ENCODE results near the gene SIGLEC15.

SIGLEC15 gene

GRCh38 chr18:45839414-45840395 is 14.2 kb downstream of the SIGLEC15 start:
- TF ChIP-seq RAD21 (IDR thresholded peaks at IDR 0.05; ENCODE audit: low read depth) = peak; percentile 78
- TF ChIP-seq NFIC (IDR thresholded peaks at IDR 0.05) = no peak

- TF ChIP-seq EGR1 (IDR thresholded peaks at IDR 0.05) = no peak
- TF ChIP-seq CEBPB (IDR thresholded peaks at IDR 0.05) = no peak
- no peak for TF ChIP-seq CREB1 (IDR thresholded peaks at IDR 0.05; ENCODE audit: low read depth)
- TF ChIP-seq EP300 (IDR thresholded peaks at IDR 0.05; ENCODE audit: borderline replicate concordance) = no peak
- TF ChIP-seq ZBTB7A (IDR thresholded peaks at IDR 0.05; ENCODE audit: low read depth) = no peak
- no peak for TF ChIP-seq FOXM1 (IDR thresholded peaks at IDR 0.05; ENCODE audit: borderline replicate concordance, low read depth)
- no peak for TF ChIP-seq RAD21 (IDR thresholded peaks at IDR 0.05; ENCODE audit: low read depth)
- TF ChIP-seq USF1 (IDR thresholded peaks at IDR 0.05) = no peak
- no peak for TF ChIP-seq MAX (IDR thresholded peaks at IDR 0.05)
- no peak for TF ChIP-seq TEAD4 (IDR thresholded peaks at IDR 0.05)
- no peak for TF ChIP-seq YY1 (IDR thresholded peaks at IDR 0.05; ENCODE audit: low read depth)
- TF ChIP-seq REST (IDR thresholded peaks at IDR 0.05; ENCODE audit: low read depth) = no peak
- TF ChIP-seq TCF12 (IDR thresholded peaks at IDR 0.05; ENCODE audit: low read depth) = no peak
- TF ChIP-seq TAF1 (IDR thresholded peaks at IDR 0.05; ENCODE audit: low read depth) = no peak
- TF ChIP-seq NFIC (IDR thresholded peaks at IDR 0.05) = no peak
Measured at GRCh38 chr18:45841060-45841764, 15.7 kb downstream of the SIGLEC15 start.

- TF ChIP-seq NFIC (IDR thresholded peaks at IDR 0.05) (no peak), CEBPB (IDR thresholded peaks at IDR 0.05) (no peak), MAX (IDR thresholded peaks at IDR 0.05) (no peak), USF1 (IDR thresholded peaks at IDR 0.05) (no peak), FOXM1 (IDR thresholded peaks at IDR 0.05; ENCODE audit: borderline replicate concordance, low read depth) (no peak), EGR1 (IDR thresholded peaks at IDR 0.05) (no peak), TAF1 (IDR thresholded peaks at IDR 0.05; ENCODE audit: low read depth) (no peak), REST (IDR thresholded peaks at IDR 0.05; ENCODE audit: low read depth) (no peak), RAD21 (IDR thresholded peaks at IDR 0.05; ENCODE audit: low read depth) (no peak), ZBTB7A (IDR thresholded peaks at IDR 0.05; ENCODE audit: low read depth) (no peak), TCF12 (IDR thresholded peaks at IDR 0.05; ENCODE audit: low read depth) (no peak), TEAD4 (IDR thresholded peaks at IDR 0.05) (no peak), YY1 (IDR thresholded peaks at IDR 0.05; ENCODE audit: low read depth) (no peak), EP300 (IDR thresholded peaks at IDR 0.05; ENCODE audit: borderline replicate concordance) (no peak), CREB1 (IDR thresholded peaks at IDR 0.05; ENCODE audit: low read depth) (no peak)
Measured at GRCh38 chr18:45841765-45842442, 16.4 kb downstream of the SIGLEC15 start.

- TF ChIP-seq USF1 (IDR thresholded peaks at IDR 0.05) (no peak), FOXM1 (IDR thresholded peaks at IDR 0.05; ENCODE audit: borderline replicate concordance, low read depth) (no peak), MAX (IDR thresholded peaks at IDR 0.05) (no peak), CEBPB (IDR thresholded peaks at IDR 0.05) (no peak), CREB1 (IDR thresholded peaks at IDR 0.05; ENCODE audit: low read depth) (no peak), YY1 (IDR thresholded peaks at IDR 0.05; ENCODE audit: low read depth) (no peak), TAF1 (IDR thresholded peaks at IDR 0.05; ENCODE audit: low read depth) (no peak), EGR1 (IDR thresholded peaks at IDR 0.05) (no peak), EP300 (IDR thresholded peaks at IDR 0.05; ENCODE audit: borderline replicate concordance) (no peak), TCF12 (IDR thresholded peaks at IDR 0.05; ENCODE audit: low read depth) (no peak), REST (IDR thresholded peaks at IDR 0.05; ENCODE audit: low read depth) (no peak), TEAD4 (IDR thresholded peaks at IDR 0.05) (no peak), RAD21 (IDR thresholded peaks at IDR 0.05; ENCODE audit: low read depth) (no peak), ZBTB7A (IDR thresholded peaks at IDR 0.05; ENCODE audit: low read depth) (no peak), NFIC (IDR thresholded peaks at IDR 0.05) (no peak)
Measured at GRCh38 chr18:45843019-45843418, 17.5 kb downstream of the SIGLEC15 start.
